GM18519 (cell line): Measurements from ENCODE around the gene CSNK2A1.

Experiments
- ATAC-seq: cut with Tn5 transposase; IDR thresholded peaks from one replicate; pipeline ENCODE4 v1.9.1; 2021; ENCODE audit warnings: mild to moderate bottlenecking, moderate library complexity; ENCODE audit not compliant: unreplicated experiment, low FRiP score

CSNK2A1 gene

GRCh38 chr20:568097-568652 lies 24.6 kb upstream of the CSNK2A1 start:
- no peak for ATAC-seq

GRCh38 chr20:564192-564591 lies 20.6 kb upstream of the CSNK2A1 start:
- ATAC-seq = no peak

GRCh38 chr20:563187-563586 lies 19.6 kb upstream of the CSNK2A1 start:
- ATAC-seq = no peak

GRCh38 chr20:562232-562897 lies 18.8 kb upstream of the CSNK2A1 start:
- no peak for ATAC-seq

- ATAC-seq = no peak
Measured at GRCh38 chr20:561437-562231, 18.0 kb upstream of the CSNK2A1 start.

GRCh38 chr20:560680-561079 lies 17.1 kb upstream of the CSNK2A1 start:
- ATAC-seq = no peak

- no peak for ATAC-seq
Measured at GRCh38 chr20:558117-558516, 14.5 kb upstream of the CSNK2A1 start.

GRCh38 chr20:556984-557383 lies 13.4 kb upstream of the CSNK2A1 start:
- ATAC-seq = no peak

- ATAC-seq = no peak
Measured at GRCh38 chr20:555976-556385, 12.4 kb upstream of the CSNK2A1 start.

- ATAC-seq = no peak
Measured at GRCh38 chr20:550611-551010, 7.0 kb upstream of the CSNK2A1 start.

- no peak for ATAC-seq
Measured at GRCh38 chr20:549722-550496, 6.3 kb upstream of the CSNK2A1 start.

- ATAC-seq = no peak
Measured at GRCh38 chr20:548906-549305, 5.3 kb upstream of the CSNK2A1 start.

GRCh38 chr20:547394-547793 lies 3.8 kb upstream of the CSNK2A1 start:
- ATAC-seq = no peak

- no peak for ATAC-seq
Measured at GRCh38 chr20:546353-546752, 2.8 kb upstream of the CSNK2A1 start.

- ATAC-seq = no peak
Measured at GRCh38 chr20:544153-544725, 649 bp upstream of the CSNK2A1 start.

GRCh38 chr20:542777-543368 lies 717 bp downstream of the CSNK2A1 start:
- ATAC-seq = no peak

- ATAC-seq = no peak
Measured at GRCh38 chr20:540391-541201, 3.0 kb downstream of the CSNK2A1 start.

GRCh38 chr20:539848-540247 lies 3.7 kb downstream of the CSNK2A1 start:
- no peak for ATAC-seq

- ATAC-seq = no peak
Measured at GRCh38 chr20:539191-539590, 4.4 kb downstream of the CSNK2A1 start.
